HepG2 (cell line): Measurements from ENCODE around the gene OR10J1.

Source experiments
- CBFB ChIP-seq: sonication (generic); formaldehyde crosslinking; IDR thresholded peaks from 2 replicates; pipeline ENCODE4 v1.4.0; 2020; ENCODE audit warnings: missing genetic modification reagents
- CTCF ChIP-seq: sonication (generic); formaldehyde crosslinking; IDR thresholded peaks from 2 replicates; pipeline ENCODE4 v1.5.0; 2020; ENCODE audit warnings: mild to moderate bottlenecking, missing genetic modification reagents, moderate library complexity
- MED1 ChIP-seq: sonication (generic); formaldehyde crosslinking; IDR thresholded peaks from 2 replicates; pipeline ENCODE4 v1.4.0; 2020; ENCODE audit warnings: missing genetic modification reagents
- NFE2 ChIP-seq: sonication (generic); formaldehyde crosslinking; IDR thresholded peaks from 2 replicates; pipeline ENCODE4 v1.4.0; 2020; ENCODE audit warnings: missing genetic modification reagents
- YEATS2 ChIP-seq: sonication (generic); formaldehyde crosslinking; IDR thresholded peaks from 2 replicates; pipeline ENCODE4 v1.4.0; 2020; ENCODE audit warnings: missing genetic modification reagents, borderline replicate concordance

GRCh38 chr1:159444511-159444910 lies 5.0 kb downstream of the OR10J1 start:
- TF ChIP-seq MED1 (CRISPR knock-in tag) = no peak
- no peak for TF ChIP-seq CBFB
- no peak for TF ChIP-seq CTCF (CRISPR knock-in tag)
- TF ChIP-seq NFE2 = no peak
- TF ChIP-seq YEATS2 (CRISPR knock-in tag) = no peak
